GM19239 (cell line): ENCODE results near the gene AP3D1.
"Not testable (repeated sequence)": the region's sequence is repeated elsewhere in the genome, so short reads cannot be mapped to it uniquely, and the experiment has no call there.

ENCODE experiments used
- DNase-seq: peaks from one replicate; pipeline ENCODE4 v3.0.0; 2011; ENCODE audit warnings: low spot score; ENCODE audit not compliant: insufficient read length
- FAIRE-seq: peaks from 2 replicates; lab custom pipeline; 2011; peaks lifted over from hg19 to GRCh38; lab: Jason Lieb, UNC

The AP3D1 gene

GRCh38 chr19:2129892-2130770 lies 21.2 kb downstream of the AP3D1 start:
- no peak for FAIRE-seq
- DNase-seq: no peak

GRCh38 chr19:2129486-2129885 lies 21.9 kb downstream of the AP3D1 start:
- no peak for DNase-seq
- FAIRE-seq: no peak

GRCh38 chr19:2129022-2129421 lies 22.3 kb downstream of the AP3D1 start:
- FAIRE-seq (no peak), DNase-seq (no peak)

GRCh38 chr19:2128252-2128651 lies 23.1 kb downstream of the AP3D1 start:
- not testable (repeated sequence) for DNase-seq, FAIRE-seq

GRCh38 chr19:2127758-2128157 lies 23.6 kb downstream of the AP3D1 start:
- FAIRE-seq (no peak), DNase-seq (no peak)

GRCh38 chr19:2126879-2127518 lies 24.4 kb downstream of the AP3D1 start:
- DNase-seq (no peak), FAIRE-seq (no peak)

- DNase-seq: no peak
- no peak for FAIRE-seq
These were observed 27.5 kb downstream of the AP3D1 start for GRCh38 chr19:2123682-2124387.

- DNase-seq: no peak
- no peak for FAIRE-seq
These were observed 28.4 kb downstream of the AP3D1 start for GRCh38 chr19:2122982-2123381.

GRCh38 chr19:2122251-2122650 lies 29.1 kb downstream of the AP3D1 start:
- FAIRE-seq (no peak), DNase-seq (no peak)

GRCh38 chr19:2121416-2122051 lies 29.8 kb downstream of the AP3D1 start:
- DNase-seq: no peak
- FAIRE-seq: no peak

- DNase-seq: no peak
- FAIRE-seq: no peak
These were observed 30.5 kb downstream of the AP3D1 start for GRCh38 chr19:2120821-2121220.

- FAIRE-seq: no peak
- no peak for DNase-seq
These were observed 31.2 kb downstream of the AP3D1 start for GRCh38 chr19:2119921-2120785.

- DNase-seq: no peak
- no peak for FAIRE-seq
These were observed 32.9 kb downstream of the AP3D1 start for GRCh38 chr19:2118438-2118837.

GRCh38 chr19:2117215-2117960 lies 34.0 kb downstream of the AP3D1 start:
- FAIRE-seq: no peak

GRCh38 chr19:2116507-2116906 lies 34.9 kb downstream of the AP3D1 start:
- no peak for FAIRE-seq
- no peak for DNase-seq

More at GRCh38 chr19:2117215-2117960, 34.0 kb downstream of the AP3D1 start:
- no peak for DNase-seq

- no peak for DNase-seq
- no peak for FAIRE-seq
These were observed 35.4 kb downstream of the AP3D1 start for GRCh38 chr19:2115911-2116426.

GRCh38 chr19:2115324-2115723 lies 36.0 kb downstream of the AP3D1 start:
- no peak for FAIRE-seq
- DNase-seq: no peak

GRCh38 chr19:2114821-2115220 lies 36.5 kb downstream of the AP3D1 start:
- DNase-seq (no peak), FAIRE-seq (no peak)

GRCh38 chr19:2114218-2114617 lies 37.1 kb downstream of the AP3D1 start:
- no peak for FAIRE-seq
- no peak for DNase-seq
